Measurements from ENCODE around the gene KIAA1671.

Gene KIAA1671

DNA sequence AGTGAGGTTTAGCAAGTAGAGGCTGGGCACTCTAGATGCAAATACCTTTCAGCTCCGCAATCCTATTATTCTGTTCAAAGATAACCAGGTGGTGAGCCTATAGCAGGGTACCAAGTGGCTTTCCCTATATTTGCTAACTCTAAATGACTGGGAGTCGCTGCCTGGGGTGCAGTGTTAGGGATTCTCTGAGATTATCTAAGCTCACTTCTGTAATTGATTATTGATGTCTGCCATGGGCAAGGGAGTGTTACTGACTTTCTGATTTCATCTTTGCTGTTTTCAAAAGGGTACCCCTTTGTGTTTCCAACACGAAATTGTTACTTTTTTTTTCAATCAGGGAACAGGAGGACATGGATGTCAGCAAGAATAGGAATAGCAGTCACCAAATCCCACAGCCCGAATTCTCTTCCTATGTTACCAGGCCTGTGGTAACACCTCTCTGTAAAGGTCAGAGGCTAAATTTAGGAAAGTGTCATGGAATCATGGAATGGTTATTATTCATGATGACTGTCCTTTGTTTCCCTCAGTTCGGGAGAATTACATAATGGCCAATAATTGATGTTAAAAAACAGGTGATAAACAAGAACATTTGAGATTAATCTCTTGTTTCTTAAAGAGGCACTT is 184.5 kb downstream of the KIAA1671 start:
- no peaks in the 10 kb centered on the region for H3K9me3 ChIP-seq (ENCODE audit: control insufficient read depth, insufficient read depth, low read length)
- H3K27me3 ChIP-seq (ENCODE audit: control insufficient read depth, insufficient read depth, low read length), result no peaks in the 10 kb centered on the region
- H3K9ac ChIP-seq (ENCODE audit: low read depth, low read length), result no peak overlapping the region
- no peak overlapping the region for H3K27ac ChIP-seq (ENCODE audit: low read depth, low read length)
- H3K4me3 ChIP-seq (ENCODE audit: low read depth, low read length), result no peak overlapping the region
- no peaks in the 10 kb centered on the region for H3K36me3 ChIP-seq (ENCODE audit: control insufficient read depth, insufficient read depth, low read length)
- peaks cover 4% of the 10 kb centered on the region; the same call in 1 of the 2 replicates for H3K4me1 ChIP-seq (ENCODE audit: control insufficient read depth, insufficient read depth, low read length)

DNA sequence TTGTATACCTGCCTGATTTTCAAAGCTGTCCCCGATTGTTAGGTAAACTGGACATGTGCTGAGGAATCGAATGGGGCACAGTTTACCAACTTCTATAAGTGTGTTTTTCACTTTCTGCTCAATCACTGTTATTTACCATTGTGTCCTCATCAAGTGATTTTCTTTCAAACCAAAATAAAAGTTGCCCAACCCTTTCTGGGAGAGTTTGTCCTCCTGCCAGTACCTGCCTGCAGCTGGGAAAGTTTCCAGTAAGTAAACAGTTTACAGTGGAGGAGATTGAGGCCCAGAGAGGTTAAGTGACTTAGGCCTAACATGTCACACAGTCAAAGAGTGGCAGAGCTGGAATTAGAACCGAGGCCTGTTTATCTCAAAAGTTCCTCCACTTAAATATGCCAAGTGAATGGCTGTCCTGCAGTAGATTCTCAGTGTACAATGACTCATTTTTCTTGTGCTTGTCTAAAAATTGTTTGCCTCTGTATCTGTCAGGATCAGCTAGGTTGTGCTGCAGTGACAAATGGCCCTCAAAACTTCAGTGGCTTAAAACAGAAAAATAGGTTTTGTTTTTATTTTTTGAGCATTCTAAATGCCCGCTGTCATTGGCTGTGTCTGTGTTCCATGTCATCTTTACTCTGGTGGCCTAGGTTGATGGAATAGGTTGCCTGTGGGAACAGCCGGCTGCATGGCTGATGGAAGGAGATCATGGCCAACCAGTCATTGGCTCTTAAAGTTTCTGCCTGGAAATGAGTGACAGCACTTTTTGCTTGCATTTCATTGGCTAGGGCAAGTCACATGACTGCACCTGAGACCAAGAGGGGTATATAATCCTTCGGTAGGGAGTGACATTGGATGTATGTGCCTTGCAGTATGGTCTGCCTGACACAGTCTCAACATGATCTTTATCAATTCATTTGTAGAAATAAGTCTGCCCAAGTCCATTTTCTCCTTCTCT is 185.3 kb downstream of the KIAA1671 start:
- Histone ChIP-seq H3K27ac (ENCODE audit: low read depth, low read length) (no peak overlapping the region), H3K36me3 (ENCODE audit: control insufficient read depth, insufficient read depth, low read length) (no peaks in the 10 kb centered on the region), H3K9ac (ENCODE audit: low read depth, low read length) (no peak overlapping the region), H3K4me1 (ENCODE audit: control insufficient read depth, insufficient read depth, low read length) (no peaks in the 10 kb centered on the region; the same call in 1 of the 2 replicates), H3K4me3 (ENCODE audit: low read depth, low read length) (no peak overlapping the region), H3K9me3 (ENCODE audit: control insufficient read depth, insufficient read depth, low read length) (no peaks in the 10 kb centered on the region), H3K27me3 (ENCODE audit: control insufficient read depth, insufficient read depth, low read length) (no peaks in the 10 kb centered on the region)

DNA sequence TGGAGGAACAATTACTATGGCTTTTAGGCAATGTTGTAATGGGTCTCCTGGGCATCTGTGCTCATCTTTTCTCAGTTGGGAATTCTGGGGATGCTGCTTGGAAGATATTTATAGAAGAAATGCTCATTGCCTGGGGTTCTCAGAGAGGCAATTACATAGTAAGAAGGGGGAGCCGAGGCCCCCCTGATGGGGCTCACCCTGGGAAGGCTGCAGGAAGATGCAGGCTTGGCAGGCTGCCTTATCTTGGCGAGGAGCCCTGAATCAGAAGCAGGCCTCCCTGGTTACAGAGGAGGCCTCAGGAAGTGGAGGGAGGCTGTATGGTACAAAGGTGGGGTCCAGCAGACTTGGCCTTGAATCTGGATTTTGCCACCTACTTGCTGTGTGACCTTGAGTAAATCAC is 186.5 kb downstream of the KIAA1671 start:
- no peaks in the 10 kb centered on the region for H3K9me3 ChIP-seq (ENCODE audit: control insufficient read depth, insufficient read depth, low read length)
- H3K9ac ChIP-seq (ENCODE audit: low read depth, low read length), result no peak overlapping the region
- H3K27me3 ChIP-seq (ENCODE audit: control insufficient read depth, insufficient read depth, low read length), result no peaks in the 10 kb centered on the region
- no peaks in the 10 kb centered on the region for H3K36me3 ChIP-seq (ENCODE audit: control insufficient read depth, insufficient read depth, low read length)
- no peak overlapping the region for H3K27ac ChIP-seq (ENCODE audit: low read depth, low read length)
- H3K4me1 ChIP-seq (ENCODE audit: control insufficient read depth, insufficient read depth, low read length), result no peaks in the 10 kb centered on the region
- no peak overlapping the region for H3K4me3 ChIP-seq (ENCODE audit: low read depth, low read length)

DNA sequence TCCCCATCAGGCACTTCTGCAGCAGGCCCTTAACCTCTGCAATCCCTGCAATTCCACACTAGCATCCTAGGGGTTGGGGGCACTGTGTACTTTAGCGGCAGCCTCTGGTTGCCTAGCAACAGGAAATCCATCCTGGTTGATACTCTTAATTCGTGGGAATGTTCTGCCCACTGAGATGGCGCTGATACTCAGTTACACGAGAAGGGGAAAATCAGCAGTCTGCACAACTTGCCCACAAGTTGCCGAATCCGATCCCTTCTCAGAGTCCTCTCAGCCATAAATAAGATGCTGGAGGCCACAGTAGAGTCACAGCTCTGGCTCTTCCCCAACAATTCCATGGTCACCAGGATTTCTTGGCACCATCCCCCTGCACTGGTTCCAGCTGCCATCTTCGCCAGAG is 189.6 kb downstream of the KIAA1671 start:
- no peak overlapping the region for H3K27ac ChIP-seq (ENCODE audit: low read depth, low read length)
- H3K4me3 ChIP-seq (ENCODE audit: low read depth, low read length), result no peak overlapping the region
- H3K36me3 ChIP-seq (ENCODE audit: control insufficient read depth, insufficient read depth, low read length), result no peaks in the 10 kb centered on the region
- peaks cover 9% of the 10 kb centered on the region for H3K4me1 ChIP-seq (ENCODE audit: control insufficient read depth, insufficient read depth, low read length)
- no peak overlapping the region for H3K9ac ChIP-seq (ENCODE audit: low read depth, low read length)
- H3K27me3 ChIP-seq (ENCODE audit: control insufficient read depth, insufficient read depth, low read length), result no peaks in the 10 kb centered on the region
- no peaks in the 10 kb centered on the region for H3K9me3 ChIP-seq (ENCODE audit: control insufficient read depth, insufficient read depth, low read length)

DNA sequence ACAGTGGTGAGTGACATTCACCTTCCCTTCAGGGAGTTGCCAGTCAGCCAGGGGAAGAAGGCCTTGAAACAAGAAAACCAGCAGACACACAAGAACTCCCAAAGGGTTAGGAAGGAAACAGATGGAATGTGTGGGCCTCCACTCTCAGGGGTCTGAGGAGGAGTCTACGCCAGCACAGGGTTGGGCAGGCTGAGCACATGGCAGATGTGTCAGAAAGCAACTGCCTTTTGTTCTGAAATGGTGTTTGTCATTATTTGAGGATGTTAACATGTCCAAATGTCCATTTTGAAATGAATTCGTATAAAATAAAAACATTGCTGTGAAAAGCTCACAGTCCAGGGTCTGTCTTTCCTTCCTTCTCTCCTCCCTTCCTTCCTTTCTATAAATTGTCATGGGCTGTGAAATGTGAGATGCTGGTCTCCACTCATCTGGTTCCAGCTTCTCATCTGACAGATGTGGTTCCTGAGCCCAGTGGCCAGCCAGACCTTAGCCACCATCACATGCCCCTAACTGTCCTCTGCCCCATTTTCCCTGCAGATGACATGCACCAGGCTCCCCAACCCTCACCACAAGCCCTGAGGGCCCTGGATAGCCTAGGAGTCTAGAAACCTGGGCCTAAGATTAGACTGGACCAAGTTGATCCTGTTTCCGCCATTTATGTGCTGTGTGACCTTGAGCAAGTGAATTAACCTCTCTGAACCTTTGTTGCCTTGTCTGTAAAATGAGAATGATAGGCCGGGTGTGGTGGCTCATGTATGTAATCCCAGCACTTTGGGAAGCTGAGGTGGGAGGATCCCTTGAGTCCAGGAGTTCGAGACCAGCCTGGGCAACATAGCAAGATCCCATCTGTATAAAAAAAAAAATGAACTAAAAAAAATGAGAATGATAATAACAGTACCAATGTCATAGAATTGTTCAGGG is 190.9 kb downstream of the KIAA1671 start:
- Histone ChIP-seq H3K27ac (ENCODE audit: low read depth, low read length) (no peak overlapping the region), H3K36me3 (ENCODE audit: control insufficient read depth, insufficient read depth, low read length) (no peaks in the 10 kb centered on the region)

DNA sequence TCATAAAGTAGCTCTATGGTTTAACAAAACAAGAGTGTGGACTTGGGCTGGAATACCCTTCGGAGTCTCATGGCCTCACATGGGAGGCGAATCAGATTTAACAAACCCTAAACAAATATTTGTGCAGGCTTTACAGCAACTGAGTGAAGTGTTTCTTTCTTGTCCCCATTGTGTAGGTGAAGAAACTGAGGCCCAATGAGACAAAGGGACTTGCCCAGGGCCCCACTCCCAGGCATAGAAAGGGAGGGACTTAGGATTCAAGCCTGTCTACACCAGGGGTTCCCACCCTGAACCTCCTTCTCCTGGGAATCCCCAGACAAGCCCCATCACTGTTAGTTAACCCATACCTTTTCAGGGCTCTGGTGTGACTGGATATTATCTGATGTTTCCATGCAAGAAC is 192.0 kb downstream of the KIAA1671 start:
- Histone ChIP-seq H3K9ac (ENCODE audit: low read depth, low read length) (no peak overlapping the region), H3K4me3 (ENCODE audit: low read depth, low read length) (no peak overlapping the region), H3K36me3 (ENCODE audit: control insufficient read depth, insufficient read depth, low read length) (no peaks in the 10 kb centered on the region), H3K27me3 (ENCODE audit: control insufficient read depth, insufficient read depth, low read length) (no peaks in the 10 kb centered on the region), H3K9me3 (ENCODE audit: control insufficient read depth, insufficient read depth, low read length) (no peaks in the 10 kb centered on the region), H3K4me1 (ENCODE audit: control insufficient read depth, insufficient read depth, low read length) (peaks cover 19% of the 10 kb centered on the region), H3K27ac (ENCODE audit: low read depth, low read length) (no peak overlapping the region)

More for the DNA sequence above, 190.9 kb downstream of the KIAA1671 start:
- Histone ChIP-seq H3K4me1 (ENCODE audit: control insufficient read depth, insufficient read depth, low read length) (peaks cover 16% of the 10 kb centered on the region), H3K9me3 (ENCODE audit: control insufficient read depth, insufficient read depth, low read length) (no peaks in the 10 kb centered on the region), H3K4me3 (ENCODE audit: low read depth, low read length) (no peak overlapping the region), H3K27me3 (ENCODE audit: control insufficient read depth, insufficient read depth, low read length) (no peaks in the 10 kb centered on the region), H3K9ac (ENCODE audit: low read depth, low read length) (no peak overlapping the region)

DNA sequence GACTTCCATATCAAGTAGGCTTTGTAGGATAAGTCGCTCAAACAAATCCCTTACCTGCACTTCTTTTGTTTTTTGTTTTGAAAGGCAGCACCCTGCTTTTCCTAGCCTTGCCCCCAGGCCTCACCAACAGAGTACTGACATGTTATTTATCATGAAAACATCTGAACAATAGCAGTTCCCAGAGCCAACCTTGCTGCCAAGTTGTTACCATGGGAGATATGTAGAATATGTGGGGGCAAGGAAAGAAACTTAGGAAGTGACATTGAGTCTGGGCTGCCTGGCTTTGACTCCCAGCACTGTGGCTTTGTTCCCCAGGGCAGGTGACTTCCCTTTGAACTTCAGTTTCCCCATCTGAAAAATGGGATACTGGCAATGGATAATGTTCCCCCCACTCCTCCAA is 193.8 kb downstream of the KIAA1671 start:
- H3K27me3 ChIP-seq (ENCODE audit: control insufficient read depth, insufficient read depth, low read length), result no peaks in the 10 kb centered on the region
- no peaks in the 10 kb centered on the region for H3K36me3 ChIP-seq (ENCODE audit: control insufficient read depth, insufficient read depth, low read length)
- H3K4me3 ChIP-seq (ENCODE audit: low read depth, low read length), result no peak overlapping the region
- no peak overlapping the region for H3K9ac ChIP-seq (ENCODE audit: low read depth, low read length)
- H3K9me3 ChIP-seq (ENCODE audit: control insufficient read depth, insufficient read depth, low read length), result no peaks in the 10 kb centered on the region
- H3K4me1 ChIP-seq (ENCODE audit: control insufficient read depth, insufficient read depth, low read length), result peaks cover 19% of the 10 kb centered on the region
- H3K27ac ChIP-seq (ENCODE audit: low read depth, low read length), result no peak overlapping the region

DNA sequence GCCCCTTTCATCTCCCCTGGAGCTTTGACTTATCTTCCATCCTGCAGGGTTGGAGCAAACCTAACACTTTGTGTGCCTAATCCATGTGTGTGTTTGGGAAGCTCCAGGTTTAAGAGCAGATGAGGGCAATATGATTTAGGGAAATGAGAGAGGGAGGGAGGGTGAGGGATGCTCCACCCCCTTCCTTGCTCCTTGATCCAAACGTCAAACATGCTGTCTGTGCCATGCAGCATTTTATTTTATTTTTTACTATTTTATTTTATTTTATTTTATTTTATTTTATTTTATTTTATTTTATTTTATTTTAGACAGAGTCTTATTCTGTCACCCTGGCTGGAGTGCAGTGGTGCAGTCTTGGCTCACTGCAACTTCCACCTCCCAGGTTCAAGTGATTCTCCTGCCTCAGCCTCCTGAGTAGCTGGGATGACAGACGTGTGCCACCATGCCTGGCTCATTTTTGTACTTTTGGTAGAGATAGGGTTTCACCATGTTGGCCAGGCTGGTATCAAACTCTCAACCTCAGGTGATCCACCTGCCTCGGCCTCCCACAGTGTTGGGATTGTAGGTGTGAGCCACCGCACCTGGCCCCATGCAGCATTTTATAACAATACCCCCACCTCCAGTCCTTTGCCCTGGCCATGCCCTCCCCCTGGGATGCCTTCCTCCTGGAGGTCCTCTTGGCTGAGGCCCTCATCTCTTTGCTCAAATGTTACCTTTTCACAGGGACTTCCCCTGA is 194.6 kb downstream of the KIAA1671 start:
- no peaks in the 10 kb centered on the region for H3K36me3 ChIP-seq (ENCODE audit: control insufficient read depth, insufficient read depth, low read length)
- H3K27me3 ChIP-seq (ENCODE audit: control insufficient read depth, insufficient read depth, low read length), result no peaks in the 10 kb centered on the region
- no peak overlapping the region for H3K27ac ChIP-seq (ENCODE audit: low read depth, low read length)
- H3K9ac ChIP-seq (ENCODE audit: low read depth, low read length), result no peak overlapping the region
- no peaks in the 10 kb centered on the region for H3K9me3 ChIP-seq (ENCODE audit: control insufficient read depth, insufficient read depth, low read length)
- H3K4me1 ChIP-seq (ENCODE audit: control insufficient read depth, insufficient read depth, low read length), result peaks cover 19% of the 10 kb centered on the region
- no peak overlapping the region for H3K4me3 ChIP-seq (ENCODE audit: low read depth, low read length)

DNA sequence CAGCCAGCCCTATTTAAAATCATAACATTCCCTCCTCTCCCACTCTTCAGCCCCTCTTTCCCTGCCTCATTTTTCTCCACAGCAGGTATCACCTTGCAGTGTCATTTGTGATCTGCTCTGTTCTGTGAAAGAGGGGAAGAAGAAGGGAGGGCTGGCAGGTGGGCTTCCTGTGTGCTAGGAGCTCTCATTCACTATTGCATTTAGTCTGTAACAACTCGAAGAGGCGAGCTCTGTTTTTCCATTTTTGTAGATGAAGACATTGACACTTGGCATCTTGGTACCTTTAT is 195.1 kb downstream of the KIAA1671 start:
- peaks cover 19% of the 10 kb centered on the region for H3K4me1 ChIP-seq (ENCODE audit: control insufficient read depth, insufficient read depth, low read length)
- H3K4me3 ChIP-seq (ENCODE audit: low read depth, low read length), result no peak overlapping the region
- H3K36me3 ChIP-seq (ENCODE audit: control insufficient read depth, insufficient read depth, low read length), result no peaks in the 10 kb centered on the region
- H3K27me3 ChIP-seq (ENCODE audit: control insufficient read depth, insufficient read depth, low read length), result no peaks in the 10 kb centered on the region
- H3K9me3 ChIP-seq (ENCODE audit: control insufficient read depth, insufficient read depth, low read length), result no peaks in the 10 kb centered on the region
- H3K9ac ChIP-seq (ENCODE audit: low read depth, low read length), result no peak overlapping the region
- H3K27ac ChIP-seq (ENCODE audit: low read depth, low read length), result no peak overlapping the region

DNA sequence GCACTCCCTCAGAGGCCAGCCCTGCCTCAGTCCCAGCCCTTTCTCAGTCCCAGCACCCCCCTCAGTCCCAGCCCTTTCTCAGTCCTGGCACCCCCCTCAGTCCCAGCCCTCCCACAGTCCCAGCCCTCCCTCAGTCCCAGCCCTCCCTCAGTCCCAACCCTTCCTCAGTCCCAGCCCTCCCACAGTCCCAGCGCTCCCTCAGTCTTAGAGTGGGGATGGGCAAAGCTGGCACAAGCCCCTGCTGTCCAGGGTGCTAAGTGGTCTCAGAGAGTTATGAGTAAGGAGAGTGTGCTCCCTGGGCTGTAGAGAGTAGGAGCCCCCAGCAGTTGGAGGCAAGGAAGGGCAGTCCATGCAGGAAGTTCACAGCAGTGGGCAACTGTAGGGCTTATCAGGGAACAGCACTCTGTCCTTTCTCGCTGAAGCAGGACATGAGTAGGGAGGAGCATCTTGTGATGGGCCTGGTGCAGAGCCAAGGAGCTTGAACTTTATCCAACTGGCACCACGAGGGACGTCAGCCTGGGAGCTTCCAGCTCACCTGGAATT is 195.7 kb downstream of the KIAA1671 start:
- Histone ChIP-seq H3K9ac (ENCODE audit: low read depth, low read length) (no peak overlapping the region), H3K27ac (ENCODE audit: low read depth, low read length) (no peak overlapping the region), H3K9me3 (ENCODE audit: control insufficient read depth, insufficient read depth, low read length) (no peaks in the 10 kb centered on the region), H3K36me3 (ENCODE audit: control insufficient read depth, insufficient read depth, low read length) (no peaks in the 10 kb centered on the region), H3K4me3 (ENCODE audit: low read depth, low read length) (no peak overlapping the region), H3K27me3 (ENCODE audit: control insufficient read depth, insufficient read depth, low read length) (no peaks in the 10 kb centered on the region), H3K4me1 (ENCODE audit: control insufficient read depth, insufficient read depth, low read length) (peaks cover 19% of the 10 kb centered on the region)

Measured in HUES48 (cell line).